NCI-H1436 (cell line): ENCODE measurements around the gene SPAG7.
A peak's percentile ranks its signal among the peaks of the same experiment; 100 is the strongest.

Experiments used
- DNase-seq: peaks from one replicate; lab custom pipeline; 2025; lab: John Stamatoyannopoulos, UW

Gene SPAG7

DNA sequence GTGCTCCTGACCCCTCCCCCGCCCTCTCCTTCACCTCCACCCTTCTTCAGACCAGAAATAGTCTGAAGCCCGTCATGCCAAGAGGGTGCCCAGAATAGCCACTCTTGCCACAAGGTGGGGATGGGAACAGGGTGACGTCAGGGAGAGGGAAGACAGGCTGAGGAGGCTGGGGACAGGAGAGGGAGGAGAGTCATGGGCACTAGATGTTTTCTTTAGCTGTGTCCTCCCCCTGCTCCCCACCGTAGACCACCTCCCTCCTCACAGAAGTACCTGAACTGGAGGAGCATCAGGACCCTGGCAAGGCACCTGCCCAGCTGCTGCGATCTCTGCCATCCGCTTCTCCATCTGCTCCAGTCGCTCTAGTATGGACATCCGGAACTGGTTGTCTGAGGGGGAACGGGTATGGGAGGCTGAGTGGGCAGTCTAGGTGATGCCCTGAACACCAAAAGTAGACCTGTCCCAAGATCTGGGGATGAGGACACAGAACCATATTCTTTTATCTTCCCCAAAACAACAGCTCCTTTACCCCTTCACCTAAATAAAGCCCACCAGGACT is 6.6 kb upstream of the SPAG7 start:
- DNase-seq = no peak

DNA sequence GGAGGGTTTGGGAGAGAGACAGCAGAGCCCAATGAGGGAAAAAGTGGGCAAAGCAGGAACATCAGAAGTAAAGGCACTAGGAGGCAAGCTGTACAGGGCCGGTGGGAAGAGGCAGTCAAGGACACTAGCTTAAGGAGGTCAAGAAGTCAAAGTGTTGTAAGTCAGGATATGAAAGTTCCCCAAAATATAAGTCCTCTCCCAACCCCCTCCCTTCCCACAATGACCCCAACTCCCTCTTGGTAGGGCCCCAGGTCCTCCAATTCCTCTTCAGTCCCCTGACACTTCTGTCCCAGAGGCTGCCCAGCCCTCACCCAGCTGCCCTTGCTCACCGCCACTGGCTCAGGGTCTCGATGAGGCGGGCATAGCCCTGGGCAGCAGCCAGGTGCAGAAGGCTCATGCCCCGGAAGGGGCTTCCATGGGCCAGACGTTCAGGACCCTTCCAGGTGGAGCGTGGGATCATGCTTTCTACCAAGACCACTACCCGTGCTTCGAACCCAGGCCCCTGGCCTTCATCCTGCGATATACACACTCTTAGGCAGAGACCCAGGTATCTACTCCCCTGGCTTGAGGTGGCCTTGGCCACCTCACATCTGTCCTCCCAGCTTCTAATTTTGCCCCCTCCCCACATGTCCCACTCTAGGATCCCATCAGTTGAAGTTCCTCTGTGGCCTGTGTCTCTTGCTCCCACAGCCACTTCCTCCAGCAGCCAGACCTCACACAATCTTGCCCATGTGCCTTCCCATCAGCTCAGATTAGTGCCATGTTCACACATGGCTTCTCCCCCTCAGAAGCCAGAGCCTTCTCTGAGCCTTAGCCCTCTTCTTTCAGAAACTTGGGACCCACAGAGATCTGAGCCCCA is 5.9 kb upstream of the SPAG7 start:
- no peak for DNase-seq

DNA sequence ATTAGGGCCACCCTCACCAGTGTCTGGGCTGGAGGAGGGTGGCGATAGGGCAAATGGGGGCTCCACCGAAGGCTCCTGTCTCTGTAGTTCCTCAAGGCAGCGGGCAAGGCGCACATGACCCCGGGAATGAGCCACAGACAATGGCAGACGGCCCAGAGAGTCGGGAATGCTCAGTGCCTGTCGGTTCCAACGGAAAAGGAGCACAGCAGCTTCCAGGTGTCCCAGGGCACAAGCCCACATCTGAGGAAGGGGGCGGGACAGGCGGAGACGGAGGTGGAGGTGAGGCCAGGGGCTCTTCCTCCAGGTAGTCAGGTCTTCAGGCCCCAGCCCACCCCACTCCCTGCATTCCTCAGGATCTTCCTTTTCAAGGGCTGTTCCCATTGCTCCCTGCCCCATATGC is 5.1 kb upstream of the SPAG7 start:
- no peak for DNase-seq

DNA sequence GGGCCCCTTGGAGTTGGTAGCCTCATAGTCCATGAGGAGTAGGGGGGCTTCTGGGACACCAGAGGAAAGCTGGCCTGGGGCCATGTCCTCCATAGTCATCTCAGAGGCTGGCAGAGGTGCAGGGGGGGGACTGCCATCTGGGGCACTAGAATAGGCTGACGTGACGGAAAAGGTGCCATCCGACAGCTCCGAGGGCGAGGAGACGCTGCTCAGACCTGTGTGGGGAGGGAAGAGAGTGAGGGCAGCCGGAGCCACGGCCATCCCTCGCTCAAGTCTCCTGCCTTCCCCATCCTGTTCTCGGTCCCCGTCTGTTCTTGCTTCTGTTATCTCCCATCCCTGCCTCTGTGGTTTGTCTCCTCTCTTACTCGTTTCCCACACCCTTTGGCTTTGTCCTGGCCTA is 4.7 kb upstream of the SPAG7 start:
- DNase-seq = no peak

DNA sequence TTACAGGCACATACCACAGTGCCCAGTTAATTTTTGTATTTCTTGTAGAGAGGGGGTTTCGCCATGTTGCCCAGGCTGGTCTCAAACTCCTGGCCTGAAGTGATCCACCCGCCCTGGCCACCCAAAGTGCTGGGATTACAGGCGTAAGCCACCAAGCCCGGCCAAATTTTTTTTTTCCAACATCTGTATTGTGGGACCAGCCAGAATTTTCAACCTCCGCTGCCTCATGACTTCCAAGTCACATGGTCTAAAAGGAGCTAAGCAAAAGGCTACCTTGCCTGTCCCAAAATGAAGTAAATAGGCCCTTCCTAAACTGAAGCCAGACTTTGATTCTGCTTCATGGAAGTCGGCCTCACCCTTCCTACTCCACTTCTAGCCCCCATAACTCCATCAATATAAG is 4.2 kb upstream of the SPAG7 start:
- DNase-seq = no peak

DNA sequence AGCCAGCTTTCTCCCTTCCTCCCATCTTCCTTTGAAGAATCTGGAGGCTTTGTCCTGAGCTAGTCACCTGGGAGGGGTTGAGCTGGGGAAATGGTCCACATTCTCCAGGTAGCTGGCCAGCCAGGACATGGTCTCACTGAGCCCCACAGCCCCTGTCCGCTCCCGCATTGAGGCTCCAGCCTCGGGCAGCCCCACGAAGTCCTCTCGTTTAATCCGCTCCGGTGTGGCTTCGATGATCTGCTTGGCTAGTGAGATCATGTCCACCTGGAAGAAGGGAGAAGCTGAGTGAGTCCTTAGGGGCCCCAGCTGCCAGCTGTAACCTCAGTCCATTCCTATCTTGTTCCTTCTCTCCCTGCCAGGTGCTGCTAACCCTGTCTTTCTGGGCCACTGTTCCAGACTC is 2.7 kb upstream of the SPAG7 start:
- no peak for DNase-seq

DNA sequence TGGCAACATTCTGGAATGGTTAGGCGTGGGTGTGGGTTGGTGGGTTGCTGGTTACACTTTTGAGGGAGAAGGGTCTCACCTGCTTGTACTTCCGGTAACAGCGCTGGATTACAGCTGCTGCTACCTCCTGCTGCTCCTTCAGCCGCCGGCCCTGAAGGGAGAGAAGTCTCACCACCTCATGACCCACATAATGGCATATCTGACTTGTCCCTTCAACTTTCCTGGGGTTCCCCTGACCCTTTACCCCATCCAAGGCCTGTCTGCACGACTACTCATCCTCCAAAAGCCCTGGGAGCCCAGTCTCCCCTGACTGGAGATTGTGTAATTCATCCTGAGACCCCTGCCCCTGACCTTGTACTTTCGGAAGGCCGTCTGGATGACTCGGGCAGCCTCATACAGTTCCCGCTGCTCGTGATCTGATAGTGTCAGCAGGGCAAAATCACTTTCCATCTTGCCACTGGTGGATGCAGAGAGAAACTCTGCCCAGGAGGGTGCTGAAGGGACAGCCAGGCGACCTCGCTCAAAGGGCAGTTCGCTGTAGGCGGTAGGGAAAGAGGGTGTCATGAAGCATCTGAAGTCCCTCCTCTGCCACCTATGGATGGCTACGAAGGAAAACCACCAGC is 2.0 kb upstream of the SPAG7 start:
- DNase-seq = no peak

DNA sequence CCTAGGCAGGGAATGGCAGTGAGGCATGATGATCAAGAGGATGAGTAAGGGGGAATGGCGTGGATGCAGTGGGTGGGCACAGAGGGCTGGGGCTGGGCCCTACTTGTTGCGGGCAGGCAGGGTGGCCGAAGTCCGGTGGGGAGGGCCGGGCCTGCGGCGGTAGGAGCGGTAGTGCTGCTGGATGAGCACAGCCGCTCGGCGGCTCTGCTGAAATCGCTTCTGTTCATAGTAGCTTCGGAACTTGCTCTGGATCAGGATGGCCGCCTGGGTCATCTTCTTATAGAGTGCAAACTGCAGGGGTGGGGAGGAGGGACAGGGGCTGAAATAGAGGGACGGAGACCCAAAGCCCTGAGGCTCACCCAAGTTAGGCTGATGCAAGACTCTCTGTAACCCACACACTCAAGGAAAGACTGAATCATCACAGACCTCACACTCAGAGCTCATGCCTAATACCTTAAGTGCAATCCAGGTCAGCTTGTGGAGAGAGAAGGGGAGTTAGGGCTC is 1.5 kb upstream of the SPAG7 start:
- no peak for DNase-seq

DNA sequence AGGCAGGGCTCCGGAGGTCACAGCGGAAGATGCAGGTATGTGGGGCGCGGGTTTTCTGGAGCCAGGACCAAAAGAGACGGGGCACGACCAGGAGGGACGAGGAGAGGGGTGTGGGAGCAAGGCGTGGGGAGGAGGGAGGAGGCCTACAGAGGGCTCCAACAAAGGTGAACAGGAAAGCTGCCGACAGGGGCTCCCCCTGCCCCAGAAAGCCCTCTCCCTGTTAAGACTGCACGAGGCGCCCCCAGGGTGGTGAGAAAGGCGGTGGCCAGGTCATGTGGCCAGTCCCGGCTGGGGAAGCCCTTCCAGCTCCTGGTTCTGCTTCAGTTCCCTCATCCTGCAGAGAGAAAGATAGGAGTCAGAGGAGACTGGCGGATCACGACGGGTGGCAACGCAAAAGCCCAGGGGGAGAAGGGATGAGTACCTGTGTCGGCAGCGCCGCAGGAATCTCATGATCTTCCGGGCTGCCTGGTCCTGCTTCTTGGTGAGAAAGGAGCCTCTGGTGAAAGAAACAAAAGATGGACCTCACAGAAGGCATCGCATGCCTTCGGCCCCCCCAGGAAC is 949 bp upstream of the SPAG7 start:
- no peak for DNase-seq

DNA sequence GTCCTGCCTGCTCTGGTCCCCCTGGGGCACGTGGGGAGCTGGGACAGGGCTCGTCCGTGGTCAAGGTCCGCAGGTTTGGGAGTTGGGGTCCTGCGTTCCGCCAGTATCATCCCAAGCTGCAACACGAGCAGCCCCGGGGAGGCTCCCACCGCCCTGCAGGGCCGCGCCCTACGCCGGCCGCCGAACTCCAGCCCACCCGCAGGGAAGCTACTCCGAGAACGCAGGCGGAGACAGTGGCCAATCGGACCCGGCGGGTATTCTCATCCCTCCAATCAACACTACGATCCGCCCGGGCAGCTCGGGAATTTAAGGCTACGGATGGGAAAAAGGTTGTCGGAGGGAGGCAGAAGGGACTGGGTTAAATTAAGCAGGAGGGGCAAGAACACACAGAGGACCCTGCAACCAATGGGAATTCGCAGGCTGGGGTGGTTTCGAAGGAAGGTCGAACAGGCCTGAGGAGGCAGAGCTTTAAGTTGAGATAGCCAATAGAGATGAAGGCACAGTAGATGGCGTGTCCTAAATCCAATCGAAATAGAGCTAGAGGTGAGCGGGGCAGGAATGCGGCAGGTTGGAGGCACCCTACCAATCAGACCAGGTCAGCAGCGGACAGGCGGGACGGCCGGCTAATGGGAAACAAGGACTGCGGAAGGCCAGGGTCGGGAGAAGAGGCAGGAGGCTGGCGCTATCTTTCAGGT is 626 bp downstream of the SPAG7 start:
- peak; percentile 97 for DNase-seq

DNA sequence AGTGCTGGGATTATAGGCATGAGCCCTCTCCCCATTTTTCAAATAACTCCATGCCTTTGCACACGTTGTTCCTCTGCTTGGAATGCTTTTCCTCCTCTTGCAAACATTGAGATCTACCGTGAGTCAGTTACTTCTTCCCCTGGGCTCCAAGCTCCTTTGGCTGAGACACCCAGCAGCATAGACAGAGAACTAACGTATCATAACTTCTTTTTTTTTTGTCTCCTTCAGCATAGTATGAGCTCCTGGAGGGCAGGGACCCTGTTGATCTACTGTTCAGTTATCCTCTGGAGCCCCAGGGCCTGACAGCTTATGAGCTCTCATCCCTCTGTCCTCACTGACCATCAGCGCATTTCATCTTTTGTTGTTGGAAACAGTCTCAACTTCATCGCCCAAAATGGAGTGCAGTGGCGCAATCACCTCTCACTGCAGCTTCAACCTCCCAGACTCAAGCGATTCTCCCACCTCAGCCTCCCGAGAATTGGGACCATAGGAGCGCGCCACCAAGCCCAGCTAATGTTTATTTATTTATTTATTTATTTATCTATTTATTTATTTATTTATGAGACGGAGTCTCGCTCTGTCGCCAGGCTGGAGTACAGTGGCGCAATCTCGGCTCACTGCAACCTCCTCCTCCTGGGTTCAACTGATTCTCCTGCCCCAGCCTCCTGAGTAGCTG is 2.2 kb downstream of the SPAG7 start:
- no peak for DNase-seq

DNA sequence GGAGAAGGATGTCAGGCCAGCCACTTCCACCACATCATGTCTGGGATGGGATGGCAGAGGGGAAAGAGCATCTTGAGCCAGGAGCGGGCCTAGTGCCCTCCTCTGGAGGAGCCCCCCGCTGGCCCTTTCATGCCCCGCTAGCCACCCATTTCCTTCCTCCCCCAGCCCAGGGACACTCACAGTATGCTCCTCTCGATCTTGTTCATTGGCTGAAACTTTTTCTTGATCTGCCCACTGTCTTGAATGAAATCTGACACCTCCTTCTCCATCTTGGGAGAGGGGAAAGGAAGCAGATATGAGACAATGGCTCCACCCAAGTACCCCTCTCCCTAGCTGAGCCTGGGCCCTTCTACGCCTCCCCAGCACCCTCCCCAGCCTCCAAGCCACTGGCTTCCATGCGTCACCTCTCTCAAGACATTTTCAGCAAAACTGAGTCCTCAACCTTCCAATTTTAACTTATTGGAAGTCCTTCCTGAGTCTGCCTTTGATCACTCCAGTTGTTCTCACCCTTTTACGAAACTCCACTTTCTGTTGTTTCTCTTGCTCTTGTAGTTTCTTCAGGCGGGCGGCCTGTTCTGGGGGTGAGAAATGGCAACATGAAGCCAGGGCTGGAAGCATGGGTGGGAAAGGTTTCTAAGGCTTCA is 7.2 kb downstream of the SPAG7 start:
- no peak for DNase-seq

DNA sequence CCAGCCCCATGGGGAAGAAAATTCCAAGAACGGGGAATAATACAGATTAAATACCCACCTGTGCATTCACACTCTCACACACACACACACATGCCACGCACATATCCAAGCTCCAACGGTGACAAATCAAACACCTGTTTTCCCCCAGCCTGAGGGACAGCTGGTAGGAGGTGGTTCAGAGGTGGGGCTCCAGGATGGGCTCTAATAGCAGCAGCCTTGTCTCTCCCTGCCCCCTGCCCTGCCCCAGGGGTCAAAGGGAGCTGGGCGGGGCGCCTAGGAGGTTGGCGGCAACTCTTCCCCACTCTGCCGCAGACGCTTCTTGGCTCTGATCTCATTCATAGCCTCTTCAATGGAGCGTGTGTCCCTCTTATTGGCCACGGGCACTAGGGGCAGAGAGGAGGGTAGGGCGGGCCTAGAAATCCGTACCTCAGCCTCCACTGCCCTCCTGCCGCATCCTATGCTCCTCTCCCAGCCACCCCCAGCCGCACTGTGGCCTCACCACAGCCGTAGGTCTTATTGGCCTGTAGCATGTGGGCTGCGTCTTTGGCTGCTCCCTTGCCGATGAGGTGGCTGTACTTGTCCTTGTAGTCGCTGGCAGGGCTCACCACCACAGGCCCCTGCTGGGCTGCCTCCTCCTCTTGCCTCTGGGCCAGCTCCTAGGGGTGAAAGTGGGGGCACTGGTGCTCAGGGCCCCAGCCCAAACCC is 8.2 kb downstream of the SPAG7 start:
- no peak for DNase-seq

DNA sequence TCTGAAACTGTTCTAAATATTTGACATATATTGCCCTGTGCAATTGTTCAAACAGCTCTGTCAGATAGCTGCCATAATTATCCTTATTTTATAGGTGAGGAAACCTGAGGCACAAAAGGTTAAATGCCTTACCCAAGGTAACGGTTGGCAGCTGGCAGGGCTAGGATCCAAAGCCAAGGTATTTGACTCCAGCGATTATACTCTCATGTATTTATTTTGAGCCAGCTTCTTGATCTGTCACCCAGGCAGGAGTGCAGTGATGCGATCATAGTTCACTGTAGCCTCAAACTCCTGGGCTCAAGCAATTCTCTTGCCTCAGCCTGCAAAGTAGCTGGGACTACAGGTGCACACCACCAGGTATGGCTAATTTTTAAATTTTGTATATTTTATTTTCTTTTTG is 9.5 kb downstream of the SPAG7 start:
- no peak for DNase-seq

DNA sequence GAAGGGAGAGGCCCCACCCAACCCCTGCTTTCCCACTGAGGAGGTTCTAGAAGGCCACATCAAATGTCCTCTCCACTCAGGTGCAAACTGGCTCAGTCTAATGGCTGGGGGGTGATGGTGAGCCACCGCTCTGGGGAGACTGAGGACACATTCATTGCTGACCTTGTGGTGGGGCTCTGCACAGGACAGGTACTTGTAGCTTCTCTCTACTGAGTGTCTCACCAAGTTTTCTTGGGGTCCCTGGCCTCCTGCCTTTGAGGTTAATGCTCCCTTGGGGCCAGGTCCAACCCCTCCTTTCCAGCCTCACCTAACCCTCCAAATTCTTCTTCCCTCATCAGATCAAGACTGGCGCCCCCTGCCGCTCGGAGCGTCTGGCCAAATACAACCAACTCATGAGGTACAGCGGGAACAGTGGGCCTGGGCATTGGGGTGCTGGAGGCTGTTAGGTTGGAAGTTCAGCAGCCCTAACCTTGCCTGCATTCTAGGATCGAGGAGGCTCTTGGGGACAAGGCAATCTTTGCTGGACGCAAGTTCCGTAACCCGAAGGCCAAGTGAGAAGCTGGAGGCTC is 11.0 kb downstream of the SPAG7 start:
- DNase-seq = no peak

DNA sequence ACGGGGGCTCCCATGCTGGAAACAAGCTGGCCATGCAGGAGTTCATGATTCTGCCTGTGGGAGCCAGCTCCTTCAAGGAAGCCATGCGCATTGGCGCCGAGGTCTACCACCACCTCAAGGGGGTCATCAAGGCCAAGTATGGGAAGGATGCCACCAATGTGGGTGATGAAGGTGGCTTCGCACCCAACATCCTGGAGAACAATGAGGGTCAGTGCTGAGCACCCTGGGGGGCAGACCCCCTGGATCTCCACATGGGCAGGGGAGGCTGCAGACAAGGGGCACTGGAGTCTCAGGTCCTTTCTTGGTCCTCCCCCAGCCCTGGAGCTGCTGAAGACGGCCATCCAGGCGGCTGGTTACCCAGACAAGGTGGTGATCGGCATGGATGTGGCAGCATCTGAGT is 12.5 kb downstream of the SPAG7 start:
- DNase-seq = no peak

DNA sequence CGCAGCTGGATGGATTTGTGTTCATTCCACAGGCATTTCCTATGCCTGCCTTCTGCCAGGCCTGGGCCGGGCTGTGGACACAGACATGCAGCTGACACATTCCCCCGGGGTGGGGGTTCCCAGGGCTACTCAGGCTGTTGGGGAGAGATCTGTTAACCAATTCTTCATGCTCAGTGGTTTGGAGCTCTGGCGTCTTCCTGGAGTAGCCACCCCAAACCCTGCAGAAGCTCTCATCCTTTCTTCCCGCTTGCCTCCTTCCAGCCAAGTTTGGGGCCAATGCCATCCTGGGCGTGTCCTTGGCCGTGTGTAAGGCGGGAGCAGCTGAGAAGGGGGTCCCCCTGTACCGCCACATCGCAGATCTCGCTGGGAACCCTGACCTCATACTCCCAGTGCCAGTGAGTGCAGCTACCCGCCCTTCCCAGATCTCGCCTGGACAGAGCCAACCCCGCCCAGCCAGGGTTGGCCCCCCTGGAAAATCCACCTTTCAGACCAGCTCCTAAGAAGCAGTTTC is 14.1 kb downstream of the SPAG7 start:
- DNase-seq = no peak

DNA sequence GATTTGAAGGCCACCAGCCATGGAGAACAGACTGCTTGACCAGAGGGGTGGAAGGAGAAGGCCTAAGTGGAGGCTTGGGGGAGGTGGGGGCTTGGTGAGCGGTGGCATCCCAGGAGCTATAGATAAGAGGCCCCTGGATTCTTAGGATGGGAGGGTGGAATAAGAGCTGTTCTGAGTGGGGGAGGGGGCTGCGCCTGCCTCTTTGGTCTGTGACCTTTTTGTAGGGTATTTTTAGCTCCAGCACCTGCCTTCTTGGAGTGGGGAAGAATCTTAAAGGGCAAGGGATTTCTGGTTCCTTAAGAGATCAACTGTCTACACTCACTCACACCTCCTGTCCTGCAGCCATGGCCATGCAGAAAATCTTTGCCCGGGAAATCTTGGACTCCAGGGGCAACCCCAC is 16.1 kb downstream of the SPAG7 start:
- DNase-seq = no peak

DNA sequence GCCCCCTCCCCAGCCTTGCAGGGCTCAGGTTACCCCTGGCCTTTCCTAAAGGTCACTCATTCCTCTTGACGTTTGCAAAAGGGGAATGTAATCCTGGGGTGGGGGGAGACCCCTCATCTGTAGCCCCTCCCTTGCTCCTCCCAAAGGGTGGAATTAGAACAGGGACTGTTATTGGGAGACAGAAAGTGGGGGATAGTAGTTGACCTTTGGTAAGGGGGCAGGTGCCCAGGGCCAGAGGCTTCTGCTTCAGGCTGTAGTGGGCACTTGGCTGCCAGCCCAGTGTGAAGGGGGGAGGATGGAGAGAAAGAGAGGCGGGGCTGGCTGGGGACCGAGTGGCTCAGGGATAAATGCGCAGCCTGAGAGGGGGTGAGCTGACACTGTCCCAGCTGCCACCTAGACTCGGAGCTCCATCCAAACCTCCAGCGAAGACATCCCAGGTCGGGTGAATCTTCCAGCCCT is 16.8 kb downstream of the SPAG7 start, which contains the start of gene ENO3:
ENO3 (plus strand) TSS at position 374 of the 459 bp plus-strand sequence. CDS start 711 bp downstream, outside the sequence.
- no peak for DNase-seq
